HepG2 (cell line): Measurements from ENCODE around the gene USP40. TPM values are rescaled to one million over a fixed set of nuclear protein-coding genes. Genes with fewer than 3 reads are reported as not detected.

Experiments used
- ATAC-seq: fragments of 200-7000 bp; cut with Tn5 transposase; 3 replicates; pipeline ENCODE4 v1.9.1; 2020; ENCODE audit warnings: mild to moderate bottlenecking, moderate library complexity
- BruUV-seq: library from RNA; stranded (reverse); fragments of 400-500 nt; replicated peaks from 2 replicates; lab custom pipeline; 2021; lab: Mats Ljungman, UMichigan
- CTCF ChIA-PET: fragments of 300-600 bp; formaldehyde crosslinking; extraction: SDS; loops from one replicate; lab custom pipeline; 2021; ENCODE audit warnings: low total read pairs, inconsistent platforms, low intra/inter-chr PET ratio; lab: Yijun Ruan, JAX
- POLR2A ChIA-PET: fragments of 350-600 bp; sonication (Branson Sonifier 250); formaldehyde crosslinking; loops from one replicate; lab custom pipeline; 2020; ENCODE audit warnings: antibody characterized with exemption, inconsistent platforms; lab: Yijun Ruan, JAX
- DNase-seq: peaks from one replicate; pipeline ENCODE4 v3.0.0-alpha.2; 2015; ENCODE audit warnings: low spot score
- FAIRE-seq: peaks from 3 replicates; lab custom pipeline; 2011; peaks lifted over from hg19 to GRCh38; lab: Jason Lieb, UNC
- H2AFZ ChIP-seq: one replicate; pipeline ENCODE4 v1.6.1; 2011; ENCODE audit warnings: low read length, inconsistent platforms
- H3K27ac ChIP-seq: fragments of 300-600 bp; 3 replicates; pipeline ENCODE4 v1.8.0; 2011; ENCODE audit warnings: mixed run types, mild to moderate bottlenecking, mixed read lengths, low read length, inconsistent platforms; ENCODE audit not compliant: insufficient read depth; ENCODE audit errors: extremely low read length
- H3K27me3 ChIP-seq, 2 experiments: fragments of 200-600 bp in 1 of 2; 2 replicates in 1 of 2; 3 replicates in 1 of 2; pipeline versions ENCODE4 v1.6.0 to v1.8.0; 2011; ENCODE audit warnings: low read length in 2 of 2, mild to moderate bottlenecking in 2 of 2, moderate library complexity in 2 of 2, inconsistent platforms in 1 of 2; ENCODE audit not compliant: insufficient read depth in 2 of 2, control insufficient read depth in 1 of 2
- H3K36me3 ChIP-seq, 2 experiments: fragments of 200-600 bp in 1 of 2; replicated peaks in 1 of 2; 2 replicates in 1 of 2; 3 replicates in 1 of 2; pipeline versions ENCODE4 v1.5.1 to v1.8.0; 2011; ENCODE audit warnings: low read length in 2 of 2, inconsistent platforms in 1 of 2; ENCODE audit not compliant: insufficient read depth in 2 of 2, control insufficient read depth in 1 of 2
- H3K4me1 ChIP-seq: 2 replicates; pipeline ENCODE4 v1.5.1; 2012; ENCODE audit warnings: low read length, inconsistent platforms; ENCODE audit not compliant: insufficient read depth
- H3K4me2 ChIP-seq: 2 replicates; pipeline ENCODE4 v1.6.0; 2011; ENCODE audit warnings: low read depth, low read length, inconsistent platforms
- H3K4me3 ChIP-seq, 3 experiments: fragments of 200-600 bp in 1 of 3; sonication (generic), shearing (Covaris generic) in 1 of 3; replicated peaks in 1 of 3; 2 replicates each; pipeline ENCODE4 v1.5.1; 2011 to 2016; ENCODE audit warnings: low read length in 3 of 3, inconsistent platforms in 2 of 3, low read depth in 2 of 3, mild to moderate bottlenecking in 2 of 3, control low read depth in 1 of 3, mixed read lengths in 1 of 3; ENCODE audit not compliant: insufficient read depth in 1 of 3
- H3K79me2 ChIP-seq: one replicate; pipeline ENCODE4 v1.6.1; 2011; ENCODE audit warnings: low read length, inconsistent platforms; ENCODE audit not compliant: insufficient read depth
- H3K9ac ChIP-seq: 2 replicates; pipeline ENCODE4 v1.6.0; 2011; ENCODE audit warnings: mild to moderate bottlenecking, low read depth, low read length, inconsistent platforms; ENCODE audit not compliant: insufficient read depth
- H3K9me3 ChIP-seq: 2 replicates; pipeline ENCODE4 v1.5.1; 2012; ENCODE audit warnings: mild to moderate bottlenecking, low read length
- H4K20me1 ChIP-seq: 2 replicates; pipeline ENCODE4 v1.6.0; 2011; ENCODE audit warnings: inconsistent platforms, mild to moderate bottlenecking, low read length, moderate library complexity; ENCODE audit not compliant: insufficient read depth
- ATF3 ChIP-seq: sonication (generic); formaldehyde crosslinking; IDR thresholded peaks from 2 replicates; pipeline ENCODE4 v1.4.0; 2020; ENCODE audit warnings: missing genetic modification reagents
- BORCS8-MEF2B ChIP-seq: sonication (generic); formaldehyde crosslinking; IDR thresholded peaks from 2 replicates; pipeline ENCODE4 v1.8.0; 2022; ENCODE audit warnings: mild to moderate bottlenecking, missing genetic modification reagents
- NFIB ChIP-seq: sonication (generic); formaldehyde crosslinking; IDR thresholded peaks from 2 replicates; pipeline ENCODE4 v1.9.0; 2021; ENCODE audit warnings: missing genetic modification reagents, mild to moderate bottlenecking, borderline replicate concordance
- NR1H2 ChIP-seq: sonication (generic); formaldehyde crosslinking; IDR thresholded peaks from 2 replicates; pipeline ENCODE4 v1.8.1; 2022; ENCODE audit warnings: low read depth, missing genetic modification reagents, borderline replicate concordance
- PHF20 ChIP-seq: sonication (generic); formaldehyde crosslinking; IDR thresholded peaks from 2 replicates; pipeline ENCODE4 v1.5.0; 2020; ENCODE audit warnings: mild to moderate bottlenecking, missing genetic modification reagents
- SIN3B ChIP-seq: fragments of 150-350 bp; IDR thresholded peaks from 2 replicates; pipeline ENCODE4 v1.6.1; 2014; ENCODE audit warnings: low read length
- SP140L ChIP-seq: sonication (generic); formaldehyde crosslinking; IDR thresholded peaks from 2 replicates; pipeline ENCODE4 v1.4.0; 2020; ENCODE audit warnings: missing genetic modification reagents, borderline replicate concordance
- THAP7 ChIP-seq: sonication (generic); formaldehyde crosslinking; IDR thresholded peaks from 2 replicates; pipeline ENCODE4 v1.8.1; 2023; ENCODE audit warnings: mild to moderate bottlenecking, missing genetic modification reagents
- ZBTB1 ChIP-seq: sonication (generic); formaldehyde crosslinking; IDR thresholded peaks from 2 replicates; pipeline ENCODE4 v1.4.0; 2020; ENCODE audit warnings: missing genetic modification reagents, borderline replicate concordance
- ZBTB26 ChIP-seq: IDR thresholded peaks from 2 replicates; pipeline ENCODE4 v1.6.1; 2016; ENCODE audit warnings: missing compliant biosample characterization, missing genetic modification reagents, borderline replicate concordance
- ZFAT ChIP-seq: sonication (generic); formaldehyde crosslinking; conservative IDR thresholded peaks from 2 replicates; pipeline ENCODE4 v1.8.1; 2023; ENCODE audit warnings: missing genetic modification reagents, inconsistent platforms
- ZMYM4 ChIP-seq: sonication (generic); formaldehyde crosslinking; IDR thresholded peaks from 2 replicates; pipeline ENCODE4 v1.8.1; 2023; ENCODE audit warnings: mild to moderate bottlenecking, missing genetic modification reagents
- ZNF30 ChIP-seq: sonication (generic); formaldehyde crosslinking; IDR thresholded peaks from 2 replicates; pipeline ENCODE4 v1.5.0; 2020; ENCODE audit warnings: mild to moderate bottlenecking, missing genetic modification reagents
- ZNF362 ChIP-seq: sonication (generic); formaldehyde crosslinking; IDR thresholded peaks from 2 replicates; pipeline ENCODE4 v1.4.0; 2020; ENCODE audit warnings: missing genetic modification reagents, mild to moderate bottlenecking, borderline replicate concordance
- ZNF441 ChIP-seq: sonication (generic); formaldehyde crosslinking; IDR thresholded peaks from 2 replicates; pipeline ENCODE4 v1.7.0; 2021; ENCODE audit warnings: missing genetic modification reagents, borderline replicate concordance
- ZNF513 ChIP-seq: sonication (generic); formaldehyde crosslinking; conservative IDR thresholded peaks from 2 replicates; pipeline ENCODE4 v1.5.0; 2020; ENCODE audit warnings: missing genetic modification reagents
- ZNF761 ChIP-seq: sonication (generic); formaldehyde crosslinking; conservative IDR thresholded peaks from 2 replicates; pipeline ENCODE4 v1.4.0; 2020; ENCODE audit warnings: mild to moderate bottlenecking, missing genetic modification reagents
- ZSCAN9 ChIP-seq: IDR thresholded peaks from 2 replicates; pipeline ENCODE4 v1.6.1; 2016; ENCODE audit warnings: borderline replicate concordance
- WGBS: methylation state at CpG from one replicate; pipeline ENCODE4 v1.1.6; 2017; ENCODE audit warnings: low lambda C conversion rate; 5-methylcytosine and 5-hydroxymethylcytosine counted together
- in situ Hi-C: cut with HindIII; loops from 2 replicates; pipeline ENCODE4 v1.10.0; 2017; ENCODE audit warnings: low pct_unique_long_range_greater_than_20kb; ENCODE audit not compliant: extremely low pct_ligation_motif_present
- intact Hi-C: fragments of 100-400 bp; cut with micrococcal nuclease; formaldehyde crosslinking; loops from one replicate; pipeline ENCODE4 v1.10.0; 2022; ENCODE audit not compliant: unreplicated experiment
- polyA plus RNA-seq, 8 experiments: library from polyadenylated mRNA; depleted of rRNA in 3 of 8; stranded (reverse) in 7 of 8; unstranded in 1 of 8; fragments of >200 nt; fragmentation: Illumina TruSeq in 4 of 8; extraction: Trizol in 4 of 8; gene quantifications; 2 replicates each; pipeline versions ENCODE4 v1.2.1 to v1.2.3, GENCODE V29; 2011 to 2016; ENCODE audit warnings: low read depth in 4 of 8, missing spikeins in 1 of 8, mixed read lengths in 1 of 8; ENCODE audit not compliant: insufficient read depth in 1 of 8
- total RNA-seq, 5 experiments: library from RNA; depleted of rRNA; stranded (reverse); fragments of >200 nt; fragmentation: Illumina TruSeq; extraction: Trizol; gene quantifications; 2 replicates each; pipeline ENCODE4 v1.2.3, GENCODE V29; 2016; ENCODE audit warnings: low read depth in 1 of 5
- TF ChIP-seq, protein P1 (sequence below): IDR thresholded peaks from 2 replicates; pipeline ENCODE4 v1.6.1; 2018; ENCODE audit warnings: missing genetic modification reagents, mild to moderate bottlenecking, missing compliant biosample characterization

USP40 gene
- total and polyA plus RNA-seq, 2 of the 13 experiments (the other 11 are each of a cell fraction or from before 2014, with no cell fraction given) = 41.0 to 46.3 TPM

GRCh38 chr2:233453111-233453915 lies 113.3 kb downstream of the USP40 start:
- Histone ChIP-seq H3K36me3 (peaks cover 50 to 98% of the 10 kb centered on the region in 2 experiments), H3K4me2 (no peak overlapping the region), H3K27me3 (no peaks in the 10 kb centered on the region), H3K9me3 (no peaks in the 10 kb centered on the region), H3K4me1 (peaks cover 5% of the 10 kb centered on the region), H3K4me3 (no peak overlapping the region), H4K20me1 (no peaks in the 10 kb centered on the region), H2AFZ (no peak overlapping the region), H3K79me2 (no peaks in the 10 kb centered on the region), H3K9ac (no peak overlapping the region), H3K27ac (no peak overlapping the region)
- 97% methylated on average over 10 of the region's 10 CpGs for WGBS
- ChIA-PET CTCF (no interaction called here), POLR2A (no interaction called here)
- no peak for ATAC-seq
- in situ Hi-C loops = no loop called here
- FAIRE-seq = no peak
- intact Hi-C loops = no loop called here
- DNase-seq = no peak
- no TSS peak for BruUV-seq
- TF ChIP-seq SP140L (CRISPR knock-in tag) = no peak
- no peak for TF ChIP-seq ZNF30 (CRISPR knock-in tag)
- no peak for TF ChIP-seq ZMYM4
- TF ChIP-seq ZBTB26 = no peak
- no peak for TF ChIP-seq THAP7 (CRISPR knock-in tag)
- no peak for TF ChIP-seq ZBTB1 (CRISPR knock-in tag)
- TF ChIP-seq, protein P1, sequence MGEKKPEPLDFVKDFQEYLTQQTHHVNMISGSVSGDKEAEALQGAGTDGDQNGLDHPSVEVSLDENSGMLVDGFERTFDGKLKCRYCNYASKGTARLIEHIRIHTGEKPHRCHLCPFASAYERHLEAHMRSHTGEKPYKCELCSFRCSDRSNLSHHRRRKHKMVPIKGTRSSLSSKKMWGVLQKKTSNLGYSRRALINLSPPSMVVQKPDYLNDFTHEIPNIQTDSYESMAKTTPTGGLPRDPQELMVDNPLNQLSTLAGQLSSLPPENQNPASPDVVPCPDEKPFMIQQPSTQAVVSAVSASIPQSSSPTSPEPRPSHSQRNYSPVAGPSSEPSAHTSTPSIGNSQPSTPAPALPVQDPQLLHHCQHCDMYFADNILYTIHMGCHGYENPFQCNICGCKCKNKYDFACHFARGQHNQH (CRISPR knock-in tag) = no peak
- TF ChIP-seq BORCS8-MEF2B (CRISPR knock-in tag) = no peak
- TF ChIP-seq ATF3 (CRISPR knock-in tag) = no peak
- no peak for TF ChIP-seq ZNF761
- TF ChIP-seq NR1H2 (CRISPR knock-in tag) = no peak
- TF ChIP-seq NFIB = no peak
- no peak for TF ChIP-seq PHF20 (CRISPR knock-in tag)
- no peak for TF ChIP-seq SIN3B
- no peak for TF ChIP-seq ZFAT (CRISPR knock-in tag)
- no peak for TF ChIP-seq ZSCAN9 (CRISPR knock-in tag)
- TF ChIP-seq ZNF441 (CRISPR knock-in tag) = no peak
- TF ChIP-seq ZNF362 = no peak
- TF ChIP-seq ZNF513 (CRISPR knock-in tag) = no peak
